Stimulated activated CD4-positive, alpha-beta T cell treated with anti-CD3 and anti-CD28 coated beads, Interleukin-2, amount 100 ng/mL, for 4 hours (primary cell): Measurements from ENCODE around the gene AQP6.
A peak's percentile ranks its signal among the peaks of the same experiment; 100 is the strongest.

Experiments
- DNase-seq: peaks from one replicate; pipeline ENCODE4 v3.0.0-alpha.2; 2020; ENCODE audit warnings: low read depth

The AQP6 gene

DNA sequence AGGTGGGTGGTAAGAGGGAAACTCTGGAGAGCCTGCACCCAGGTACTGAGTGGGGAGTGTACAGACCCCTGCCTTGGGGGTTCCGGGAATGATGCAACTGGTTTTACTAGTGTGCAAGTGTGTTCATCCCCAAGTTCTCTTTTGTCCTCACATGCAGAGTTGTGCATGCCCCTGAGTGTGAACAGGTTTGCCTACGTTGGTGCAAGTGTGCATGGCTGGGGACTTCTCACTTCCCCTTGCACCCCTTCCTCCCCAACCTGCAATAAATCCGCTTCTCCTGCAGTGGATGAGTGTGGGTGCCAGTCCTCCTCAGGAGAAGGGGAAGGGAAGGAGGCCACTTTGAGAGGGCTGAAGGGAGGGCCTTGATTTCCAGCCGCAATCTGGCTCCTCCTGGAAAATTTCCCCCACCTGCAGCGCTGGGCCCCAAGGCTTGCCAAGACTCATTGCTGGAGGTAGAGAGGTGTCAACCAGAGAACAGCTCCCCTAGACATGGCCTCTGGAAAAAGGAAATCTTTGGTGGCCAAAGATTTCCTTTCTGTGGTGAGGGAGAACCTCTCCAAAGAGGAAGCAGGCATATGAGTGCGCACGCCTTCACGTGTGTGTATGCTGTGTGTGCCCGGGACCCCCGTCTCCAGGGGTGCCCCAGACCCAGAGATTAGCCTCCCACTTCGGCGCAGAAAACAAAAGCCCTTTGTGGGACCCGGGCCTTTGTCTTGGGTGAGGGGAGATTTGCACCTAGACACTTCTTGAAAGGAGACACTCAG is 16.7 kb upstream of the AQP6 start:
- DNase-seq, result no peak

DNA sequence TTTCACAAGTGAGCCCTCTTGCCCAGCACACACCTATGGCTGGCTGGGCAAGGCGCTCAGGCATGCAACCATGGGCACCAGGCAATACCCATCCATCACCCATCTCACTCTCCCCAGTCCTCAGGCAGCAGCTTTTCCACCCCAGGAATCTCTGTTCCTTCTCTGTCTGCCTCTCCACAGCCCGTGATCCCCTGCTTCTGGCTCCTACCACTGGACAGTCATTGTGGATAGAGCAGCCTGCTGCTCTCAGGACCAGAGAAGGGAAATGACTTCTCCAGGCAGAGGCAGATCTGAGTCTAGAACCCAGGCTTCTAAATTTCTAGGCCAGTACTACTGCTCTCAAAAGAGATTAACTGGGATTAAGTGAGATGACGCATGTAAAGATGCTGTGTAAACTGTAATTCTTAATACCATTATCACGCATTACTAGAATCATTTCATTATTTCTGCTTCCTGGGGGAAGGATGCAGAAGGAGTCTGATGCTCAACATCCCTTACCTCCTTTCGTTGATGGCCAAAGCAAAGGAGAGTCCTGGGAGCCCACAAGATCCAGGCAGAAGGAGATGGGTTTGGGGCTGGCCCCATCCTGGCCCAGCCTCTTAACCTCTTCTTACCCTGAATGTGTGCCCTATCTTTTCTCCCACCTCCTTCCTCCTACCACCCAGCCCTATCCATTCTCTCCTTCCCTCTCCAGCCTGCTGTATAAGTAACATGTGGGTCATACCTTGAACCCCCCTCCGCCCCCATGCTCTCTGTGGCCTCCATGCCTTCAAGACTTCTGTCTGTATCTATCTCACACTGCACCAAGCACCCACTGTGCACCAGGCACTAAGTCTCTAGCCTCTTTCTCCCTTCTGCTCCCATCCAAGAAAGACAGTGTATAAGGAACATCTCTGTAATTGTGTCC is 15.8 kb upstream of the AQP6 start:
- no peak for DNase-seq

DNA sequence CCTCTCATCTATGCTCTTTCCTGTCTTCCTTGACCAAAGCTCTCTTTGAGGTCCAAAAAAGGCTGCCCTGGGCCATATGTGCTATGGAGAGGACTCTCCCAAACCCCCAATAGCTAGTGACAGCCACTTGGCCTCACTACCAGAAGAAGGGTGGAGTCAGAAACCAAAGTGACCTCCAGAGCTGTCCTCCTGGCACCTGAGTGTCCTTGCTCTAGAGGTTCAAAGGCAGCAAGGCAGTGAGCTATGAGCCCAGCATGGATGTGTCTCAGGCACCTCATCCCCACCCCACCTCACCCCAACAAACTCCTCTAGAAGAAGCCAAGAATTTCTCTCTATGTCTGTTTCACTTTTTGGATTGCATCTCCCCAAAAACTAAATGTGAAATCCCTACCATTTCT is 15.2 kb upstream of the AQP6 start:
- DNase-seq, result no peak

DNA sequence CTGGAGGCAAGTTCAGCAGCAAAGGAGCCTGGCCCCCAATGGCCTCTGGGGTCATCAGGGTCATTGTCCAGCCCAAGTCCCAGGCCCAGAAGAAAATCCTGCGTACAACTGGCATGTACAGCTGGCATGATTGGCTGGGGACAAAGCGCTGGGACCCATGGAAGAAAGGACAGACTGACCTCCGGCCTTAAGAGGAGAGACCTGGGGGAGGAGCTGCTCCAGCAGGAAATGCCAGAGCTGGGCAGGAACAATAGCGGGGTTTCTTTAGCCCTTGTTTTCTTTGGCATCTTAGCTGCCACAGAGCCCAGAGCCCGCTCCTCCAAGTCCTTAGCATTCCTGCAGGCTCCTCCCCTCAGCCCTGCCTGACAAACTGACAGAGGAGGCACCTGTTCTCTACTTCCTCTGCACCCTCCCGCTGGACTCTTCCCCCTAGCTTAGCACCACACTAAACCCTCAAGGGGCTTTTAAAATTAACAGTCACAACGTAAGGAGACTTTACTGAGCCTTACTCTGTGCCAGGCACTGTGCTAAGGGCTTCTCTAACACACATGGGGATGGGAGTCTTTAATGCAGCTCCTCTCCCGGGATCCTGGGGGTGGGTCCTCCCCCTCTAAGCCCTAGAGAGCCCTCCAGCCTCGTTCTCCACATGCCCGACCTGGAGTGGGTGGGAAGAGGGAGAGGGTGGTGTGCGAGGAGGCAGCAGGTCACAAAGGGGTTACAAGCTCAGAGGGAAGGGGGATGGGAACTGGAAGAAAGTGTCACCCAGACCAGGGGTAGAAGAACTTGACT is 12.9 kb upstream of the AQP6 start:
- DNase-seq, result no peak

DNA sequence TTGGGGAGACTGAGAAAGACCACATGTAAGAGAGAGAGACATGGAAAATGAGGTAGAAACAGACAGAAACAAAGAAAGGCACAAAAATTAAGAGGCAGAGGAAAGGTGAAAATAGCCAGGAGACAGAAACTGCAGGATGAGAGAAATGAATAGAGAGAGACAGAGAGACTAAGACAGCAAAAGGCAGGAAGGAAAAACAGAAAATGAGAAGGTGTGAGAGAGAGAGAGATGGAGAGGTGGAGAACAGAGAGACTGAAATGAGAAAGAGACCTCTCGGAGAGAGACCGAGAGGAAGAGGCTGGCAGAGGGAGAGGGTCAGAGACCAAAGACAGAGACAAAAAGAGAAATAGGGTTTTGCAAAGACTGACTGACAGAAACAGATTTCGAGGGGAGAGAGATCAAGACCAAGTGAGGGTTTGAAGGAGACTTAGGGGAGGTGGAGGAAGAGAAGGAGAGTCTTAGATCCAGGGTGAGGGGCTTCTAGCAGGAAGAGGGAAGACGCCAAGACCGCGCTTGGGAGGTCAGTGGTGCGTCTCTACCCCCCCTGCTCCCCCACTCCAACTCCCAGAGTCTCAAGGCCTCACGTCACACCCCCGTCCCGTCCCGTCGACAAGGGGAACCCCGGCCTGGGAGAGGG is 12.2 kb upstream of the AQP6 start:
- no peak for DNase-seq

DNA sequence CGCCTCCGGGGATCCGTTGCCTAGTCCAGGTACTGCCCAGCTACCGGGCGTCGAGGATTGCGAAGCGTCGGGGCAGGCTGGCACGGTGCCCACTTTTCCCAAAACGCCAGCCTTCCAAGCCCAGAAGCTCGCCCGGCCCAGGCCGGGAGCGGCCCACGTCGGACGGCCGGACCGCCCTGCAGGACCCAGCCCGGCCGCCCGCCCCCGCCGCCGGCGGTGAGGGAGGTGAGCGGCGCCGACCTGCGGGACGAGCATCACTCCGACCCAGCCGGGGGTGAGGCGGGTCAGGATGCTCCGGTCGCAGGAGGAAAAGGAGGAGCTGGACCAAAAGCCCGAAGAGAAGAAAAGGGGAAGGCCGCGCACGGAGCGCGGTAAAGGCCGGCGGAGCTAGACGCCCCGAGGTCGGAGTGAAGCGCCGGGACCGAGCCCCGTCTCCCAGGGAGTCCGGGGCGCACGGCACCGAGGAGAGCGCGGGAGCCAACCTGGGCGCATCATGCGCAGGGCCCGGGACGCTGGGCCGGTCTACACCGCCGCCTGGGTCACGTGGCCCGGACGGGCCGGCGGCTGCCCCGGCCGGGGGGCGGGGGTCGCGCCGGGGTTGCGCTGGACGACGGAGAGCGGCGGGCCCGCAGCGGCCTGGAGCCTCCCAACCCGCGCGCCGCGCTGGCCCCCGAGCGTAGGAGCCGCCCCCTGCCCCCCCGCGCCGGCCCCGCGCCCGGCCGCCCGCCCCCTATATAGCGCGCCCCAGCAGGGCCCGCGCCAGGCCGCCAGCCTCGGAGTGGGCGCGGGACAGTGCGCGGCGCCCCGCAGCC is 11.4 kb upstream of the AQP6 start, which contains the start of gene AQP5:
AQP5 (plus strand) TSS at position 762 of the 812 bp plus-strand sequence. CDS start 146 bp downstream, outside the sequence.
- DNase-seq, result no peak

DNA sequence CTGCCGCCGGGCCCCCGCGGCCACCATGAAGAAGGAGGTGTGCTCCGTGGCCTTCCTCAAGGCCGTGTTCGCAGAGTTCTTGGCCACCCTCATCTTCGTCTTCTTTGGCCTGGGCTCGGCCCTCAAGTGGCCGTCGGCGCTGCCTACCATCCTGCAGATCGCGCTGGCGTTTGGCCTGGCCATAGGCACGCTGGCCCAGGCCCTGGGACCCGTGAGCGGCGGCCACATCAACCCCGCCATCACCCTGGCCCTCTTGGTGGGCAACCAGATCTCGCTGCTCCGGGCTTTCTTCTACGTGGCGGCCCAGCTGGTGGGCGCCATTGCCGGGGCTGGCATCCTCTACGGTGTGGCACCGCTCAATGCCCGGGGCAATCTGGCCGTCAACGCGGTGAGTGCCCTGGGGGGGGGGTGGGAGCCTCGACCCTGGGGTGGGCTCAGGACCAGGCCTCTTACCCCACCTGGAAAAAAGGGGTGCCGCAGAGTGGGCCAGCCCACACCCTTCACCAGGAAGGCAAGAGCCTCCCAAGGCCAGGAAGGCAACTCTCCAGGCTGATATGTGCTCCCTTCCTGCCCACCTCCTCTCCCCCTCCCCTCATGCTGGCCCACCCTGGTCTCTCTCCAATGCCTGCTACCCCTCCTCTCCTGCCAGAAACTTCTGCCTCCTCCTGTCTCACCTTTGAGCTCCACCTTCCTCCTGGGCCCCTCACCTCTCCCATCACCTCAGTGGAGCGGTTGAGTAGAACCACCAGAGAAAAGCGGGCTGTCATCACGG is 10.6 kb upstream of the AQP6 start:
- no peak for DNase-seq

DNA sequence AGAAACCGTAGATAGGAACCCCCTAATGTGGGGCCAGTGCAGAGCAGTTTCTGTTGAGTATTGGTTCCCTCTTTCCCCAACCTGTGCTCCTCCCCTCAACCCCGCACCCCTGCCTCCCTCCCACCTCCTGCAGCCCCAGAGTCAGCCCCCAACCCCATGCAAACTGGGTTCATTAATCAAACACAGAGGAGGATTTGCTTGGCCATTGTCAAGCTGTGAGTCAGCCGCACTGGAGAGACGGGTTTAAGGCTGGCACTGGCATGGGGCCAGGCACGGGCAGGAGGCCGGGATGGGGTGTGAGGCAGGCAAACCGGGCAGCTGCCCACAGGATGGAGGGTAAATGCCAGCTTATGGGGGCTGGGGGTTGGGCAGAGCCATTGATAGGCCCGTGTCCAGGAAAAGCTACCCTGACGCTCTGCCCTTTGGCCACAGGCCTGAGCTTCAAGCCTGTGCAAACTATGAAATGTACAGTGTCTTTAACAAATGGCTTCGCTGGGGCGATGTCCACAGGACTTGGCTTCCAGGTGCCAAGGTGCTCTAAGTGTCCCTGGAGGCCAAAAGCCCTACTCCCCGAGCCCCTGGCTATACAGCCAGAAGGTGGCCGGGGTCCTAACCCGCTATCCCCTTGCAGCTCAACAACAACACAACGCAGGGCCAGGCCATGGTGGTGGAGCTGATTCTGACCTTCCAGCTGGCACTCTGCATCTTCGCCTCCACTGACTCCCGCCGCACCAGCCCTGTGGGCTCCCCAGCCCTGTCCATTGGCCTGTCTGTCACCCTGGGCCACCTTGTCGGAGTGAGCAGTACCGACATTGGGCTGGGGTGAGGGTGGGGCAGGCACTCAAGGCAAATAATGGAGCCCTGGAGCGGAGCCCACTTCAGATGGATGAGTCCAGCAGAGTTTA is 9.6 kb upstream of the AQP6 start:
- DNase-seq, result no peak

DNA sequence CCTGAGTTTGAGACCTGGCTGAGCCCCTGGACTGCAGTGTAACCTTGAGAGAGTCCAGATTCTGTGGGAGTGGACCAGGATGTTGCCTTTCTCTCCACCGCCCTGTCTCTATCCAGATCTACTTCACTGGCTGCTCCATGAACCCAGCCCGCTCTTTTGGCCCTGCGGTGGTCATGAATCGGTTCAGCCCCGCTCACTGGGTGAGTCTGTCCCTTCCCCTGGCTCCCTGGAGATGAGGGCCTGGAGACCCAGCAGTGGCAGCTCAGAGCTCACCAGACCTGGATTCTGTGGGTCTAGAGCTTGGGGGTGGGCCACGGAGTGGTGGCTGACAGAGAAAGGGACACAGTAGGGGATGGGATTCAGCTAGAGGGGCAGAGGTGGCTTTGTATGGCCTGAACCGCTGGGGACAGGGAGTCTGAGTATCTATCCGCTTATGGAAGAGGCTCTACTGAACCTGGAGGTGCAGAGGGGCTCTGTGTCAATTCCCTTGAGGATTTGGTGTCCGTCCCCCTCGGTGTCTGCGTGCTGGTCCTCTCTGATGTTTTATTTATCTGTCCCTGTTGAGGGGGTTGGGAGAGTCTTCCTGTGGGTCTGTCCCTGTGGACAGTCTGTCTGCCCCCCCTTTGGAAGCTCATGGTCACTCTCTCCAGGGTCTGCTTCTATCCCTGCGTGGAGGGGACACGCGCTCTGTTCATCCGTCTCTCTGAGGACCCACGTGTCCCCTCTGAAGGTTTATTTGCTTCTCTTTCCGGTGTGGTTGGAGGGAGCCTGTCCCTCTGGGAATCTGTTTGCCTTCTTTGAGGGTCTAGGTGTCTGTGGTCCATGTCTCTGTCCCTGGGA is 8.6 kb upstream of the AQP6 start:
- no peak for DNase-seq

DNA sequence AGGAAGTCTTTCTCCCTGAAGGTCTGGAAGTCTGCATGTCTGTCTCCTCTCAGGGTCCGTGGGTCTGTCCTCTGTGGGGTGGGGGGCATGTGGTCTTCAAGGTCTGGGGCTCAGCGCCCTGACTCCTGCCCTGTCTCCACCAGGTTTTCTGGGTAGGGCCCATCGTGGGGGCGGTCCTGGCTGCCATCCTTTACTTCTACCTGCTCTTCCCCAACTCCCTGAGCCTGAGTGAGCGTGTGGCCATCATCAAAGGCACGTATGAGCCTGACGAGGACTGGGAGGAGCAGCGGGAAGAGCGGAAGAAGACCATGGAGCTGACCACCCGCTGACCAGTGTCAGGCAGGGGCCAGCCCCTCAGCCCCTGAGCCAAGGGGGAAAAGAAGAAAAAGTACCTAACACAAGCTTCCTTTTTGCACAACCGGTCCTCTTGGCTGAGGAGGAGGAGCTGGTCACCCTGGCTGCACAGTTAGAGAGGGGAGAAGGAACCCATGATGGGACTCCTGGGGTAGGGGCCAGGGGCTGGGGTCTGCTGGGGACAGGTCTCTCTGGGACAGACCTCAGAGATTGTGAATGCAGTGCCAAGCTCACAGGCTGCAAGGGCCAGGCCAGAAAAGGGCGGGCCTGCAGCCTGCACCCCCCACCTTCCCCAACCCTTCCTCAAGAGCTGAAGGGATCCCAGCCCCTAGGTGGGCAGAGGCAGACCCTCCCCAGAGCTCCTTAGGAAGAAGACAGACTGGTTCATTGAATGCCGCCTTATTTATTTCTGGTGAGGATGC is 7.7 kb upstream of the AQP6 start:
- DNase-seq, result no peak

DNA sequence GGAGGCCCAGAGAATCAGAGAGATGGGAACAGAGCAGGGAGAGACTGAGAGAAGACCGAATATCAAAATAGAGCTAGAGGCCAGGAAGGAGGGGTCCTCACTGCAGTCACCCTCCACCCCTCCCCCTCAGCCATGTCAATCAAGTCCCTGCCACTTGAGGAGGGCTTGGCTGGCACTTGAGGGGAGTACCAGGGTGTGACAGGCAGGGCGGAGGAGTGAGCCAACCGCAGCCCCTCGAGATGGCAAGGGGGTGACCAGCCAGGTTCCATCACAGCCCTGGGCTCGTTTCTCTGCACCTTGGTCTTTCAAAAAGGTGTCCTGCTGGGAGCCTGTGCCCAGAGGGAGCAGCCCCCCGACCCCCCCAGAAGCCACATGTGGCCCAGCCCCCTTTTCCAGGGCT is 6.9 kb upstream of the AQP6 start:
- DNase-seq, result no peak

DNA sequence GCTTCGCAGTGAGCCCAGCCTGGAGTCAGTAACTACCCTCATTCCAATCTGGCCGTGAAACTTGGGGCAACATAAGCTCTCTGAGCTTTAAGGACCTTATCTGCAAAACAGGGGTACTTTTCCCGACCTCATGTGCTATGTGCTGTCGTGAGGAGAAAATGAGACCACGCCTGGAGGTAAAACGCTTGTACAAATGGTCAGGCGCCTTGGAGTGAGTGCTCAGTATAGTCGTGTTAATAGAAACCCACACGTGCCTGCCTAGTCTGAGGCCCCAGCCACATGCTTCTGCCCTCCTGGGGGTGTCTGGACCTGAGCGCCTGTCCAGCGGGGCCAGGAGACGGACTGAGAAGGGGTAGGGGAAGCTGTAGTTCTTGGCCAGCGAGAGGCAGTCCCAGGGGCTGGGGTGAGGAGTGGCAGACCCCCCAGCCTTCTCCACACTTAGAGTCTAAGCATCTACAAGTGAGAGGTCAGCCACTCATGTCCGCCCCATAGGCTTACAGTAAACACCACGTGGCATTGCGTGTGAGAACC is 6.2 kb upstream of the AQP6 start:
- no peak for DNase-seq

DNA sequence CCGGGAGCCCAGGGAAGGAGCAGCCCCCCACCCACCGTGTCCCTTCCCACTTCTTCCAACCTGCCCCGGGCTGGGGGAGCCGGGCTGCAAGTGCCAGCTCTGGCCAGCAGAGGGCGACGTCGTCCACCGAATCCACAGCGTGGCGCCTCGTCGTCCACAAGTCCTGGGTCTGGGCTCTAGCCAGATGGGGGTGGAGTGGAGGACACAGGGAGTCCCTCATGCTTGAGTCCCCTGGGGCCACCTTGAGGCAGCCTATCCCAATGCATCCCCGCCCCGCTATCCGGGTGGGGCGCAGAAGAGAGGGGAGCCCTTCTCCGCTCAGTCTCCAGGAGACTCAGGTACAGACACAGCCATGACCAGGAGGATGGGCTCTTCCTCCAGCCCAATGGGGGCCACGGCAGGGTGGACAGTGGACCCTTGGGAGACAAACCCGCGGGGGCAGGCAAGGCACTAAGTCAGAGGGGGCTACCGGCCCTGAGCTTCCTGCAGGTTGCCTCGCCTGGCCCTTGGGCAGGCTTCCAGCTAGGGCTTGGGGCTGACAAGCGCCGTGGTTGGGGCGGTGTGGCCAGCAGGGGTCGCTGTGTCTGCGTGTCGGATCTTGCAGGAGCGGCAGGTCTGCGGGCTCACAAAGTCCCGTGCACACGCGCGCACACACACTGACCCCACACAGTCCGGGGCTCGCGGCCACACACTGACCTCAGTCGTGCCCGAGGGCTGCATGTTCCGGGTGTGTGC is 5.5 kb upstream of the AQP6 start:
- peak; percentile 85 for DNase-seq

DNA sequence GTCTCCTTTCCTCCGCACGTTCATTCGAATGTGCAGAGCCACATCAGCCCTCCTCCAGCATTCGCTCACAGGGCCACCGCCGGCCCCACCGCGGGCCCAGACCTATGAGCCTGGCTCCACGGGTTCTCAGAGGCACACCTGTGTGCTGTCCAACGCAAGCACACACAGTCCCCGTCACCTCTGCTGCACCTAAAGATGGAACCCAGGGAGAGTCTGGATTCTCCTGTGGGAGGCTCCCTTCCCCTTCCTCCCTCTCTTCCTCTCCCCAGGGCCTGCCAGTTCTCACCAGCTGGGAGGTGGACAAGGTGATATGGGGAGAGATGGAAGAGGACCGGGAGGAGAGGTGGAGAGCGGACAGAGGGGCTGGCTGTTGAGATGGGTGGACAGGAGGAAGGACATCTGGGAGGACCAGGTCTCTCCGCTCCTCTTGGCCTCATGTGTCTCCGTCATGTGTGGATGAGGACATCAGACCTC is 4.9 kb upstream of the AQP6 start:
- no peak for DNase-seq

DNA sequence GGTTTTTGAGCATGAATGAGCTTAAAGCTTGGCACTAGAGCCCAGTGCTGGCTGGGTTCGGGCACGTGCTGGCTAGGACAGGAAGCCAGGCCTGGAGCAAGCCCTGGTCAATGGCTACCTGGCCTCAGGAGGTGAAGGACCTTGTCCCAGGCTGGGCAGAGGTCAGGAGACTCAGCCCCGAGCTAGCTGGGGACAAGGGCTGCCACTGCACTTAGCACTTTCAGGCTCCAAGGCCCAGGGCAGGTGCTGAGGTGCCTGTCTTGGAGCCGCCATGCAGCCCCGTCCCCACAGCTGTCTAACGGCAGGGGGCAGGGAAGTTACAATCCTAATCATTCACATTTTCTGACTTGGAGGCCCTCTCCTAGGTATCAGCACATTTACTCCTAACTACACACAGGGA is 4.3 kb upstream of the AQP6 start:
- DNase-seq, result no peak

DNA sequence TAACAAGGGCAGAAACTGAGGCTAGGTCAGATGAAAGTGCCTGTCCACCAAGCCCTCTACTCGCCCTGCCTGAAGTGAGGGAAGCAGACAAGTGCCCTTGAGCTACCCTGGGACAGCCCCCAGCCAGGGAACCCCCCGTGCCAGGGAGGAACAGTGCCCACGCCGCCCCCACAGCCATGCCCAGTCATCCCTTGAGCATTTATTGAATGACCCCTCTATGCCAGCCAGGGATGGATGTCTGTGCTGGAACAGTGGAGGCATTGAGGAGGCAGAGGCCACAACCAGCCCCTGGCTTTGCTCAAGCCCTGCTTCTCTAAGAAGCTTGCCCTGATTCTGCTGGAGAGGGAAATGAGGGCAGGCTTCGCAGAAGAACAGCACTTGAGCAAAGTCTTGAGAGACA is 3.7 kb upstream of the AQP6 start:
- no peak for DNase-seq
